PFSK-1 (cell line): Measurements from ENCODE around the gene CEACAM21.

Experiments
- TAF1 ChIP-seq: IDR thresholded peaks from 2 replicates; pipeline ENCODE4 v1.6.1; 2012; ENCODE audit warnings: low read length, control low read depth, borderline replicate concordance; ENCODE audit not compliant: insufficient read depth
- TF ChIP-seq, protein P1 (sequence below), 2 experiments: IDR thresholded peaks; 2 replicates each; pipeline versions ENCODE4 v1.6.1 to v1.8.0; 2011 to 2012; ENCODE audit warnings: low read depth in 2 of 2, low read length in 2 of 2, control low read depth in 1 of 2, inconsistent platforms in 1 of 2, mild to moderate bottlenecking in 1 of 2, moderate library complexity in 1 of 2; ENCODE audit not compliant: insufficient read depth in 1 of 2

DNA sequence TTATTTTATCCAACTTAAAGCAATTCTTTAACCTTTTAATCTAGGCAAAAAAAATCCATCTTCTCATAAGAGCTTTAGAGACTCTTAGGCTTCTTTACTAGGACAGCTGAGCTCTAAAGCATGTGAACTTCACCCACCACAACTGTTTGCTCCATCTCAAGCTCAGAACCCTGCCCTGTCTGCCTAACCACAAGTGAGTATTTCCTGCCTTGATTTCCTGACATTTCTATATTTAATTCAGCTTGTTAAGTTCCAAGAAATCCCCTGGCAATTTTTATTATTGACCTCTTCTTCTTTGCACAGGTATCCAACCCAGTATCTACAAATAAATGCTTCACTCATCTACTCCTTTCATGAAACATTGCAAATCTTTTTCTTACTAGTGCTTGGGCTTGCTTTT is 21.1 kb upstream of the CEACAM21 start:
- no peak for TF ChIP-seq TAF1
- TF ChIP-seq, protein P1, sequence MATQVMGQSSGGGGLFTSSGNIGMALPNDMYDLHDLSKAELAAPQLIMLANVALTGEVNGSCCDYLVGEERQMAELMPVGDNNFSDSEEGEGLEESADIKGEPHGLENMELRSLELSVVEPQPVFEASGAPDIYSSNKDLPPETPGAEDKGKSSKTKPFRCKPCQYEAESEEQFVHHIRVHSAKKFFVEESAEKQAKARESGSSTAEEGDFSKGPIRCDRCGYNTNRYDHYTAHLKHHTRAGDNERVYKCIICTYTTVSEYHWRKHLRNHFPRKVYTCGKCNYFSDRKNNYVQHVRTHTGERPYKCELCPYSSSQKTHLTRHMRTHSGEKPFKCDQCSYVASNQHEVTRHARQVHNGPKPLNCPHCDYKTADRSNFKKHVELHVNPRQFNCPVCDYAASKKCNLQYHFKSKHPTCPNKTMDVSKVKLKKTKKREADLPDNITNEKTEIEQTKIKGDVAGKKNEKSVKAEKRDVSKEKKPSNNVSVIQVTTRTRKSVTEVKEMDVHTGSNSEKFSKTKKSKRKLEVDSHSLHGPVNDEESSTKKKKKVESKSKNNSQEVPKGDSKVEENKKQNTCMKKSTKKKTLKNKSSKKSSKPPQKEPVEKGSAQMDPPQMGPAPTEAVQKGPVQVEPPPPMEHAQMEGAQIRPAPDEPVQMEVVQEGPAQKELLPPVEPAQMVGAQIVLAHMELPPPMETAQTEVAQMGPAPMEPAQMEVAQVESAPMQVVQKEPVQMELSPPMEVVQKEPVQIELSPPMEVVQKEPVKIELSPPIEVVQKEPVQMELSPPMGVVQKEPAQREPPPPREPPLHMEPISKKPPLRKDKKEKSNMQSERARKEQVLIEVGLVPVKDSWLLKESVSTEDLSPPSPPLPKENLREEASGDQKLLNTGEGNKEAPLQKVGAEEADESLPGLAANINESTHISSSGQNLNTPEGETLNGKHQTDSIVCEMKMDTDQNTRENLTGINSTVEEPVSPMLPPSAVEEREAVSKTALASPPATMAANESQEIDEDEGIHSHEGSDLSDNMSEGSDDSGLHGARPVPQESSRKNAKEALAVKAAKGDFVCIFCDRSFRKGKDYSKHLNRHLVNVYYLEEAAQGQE (IDR thresholded peaks at IDR 0.05; ENCODE audit: insufficient read depth in 1 of 2, low read depth in 2 of 2, low read length in 2 of 2) = no peak
